H1 (cell line): ENCODE data around the gene TUBGCP3.

Experiments used
- BACH1 ChIP-seq: IDR thresholded peaks from 2 replicates; pipeline ENCODE4 v1.6.1; 2012; ENCODE audit warnings: low read length, improper control_type of control experiment
- RAD21 ChIP-seq, 2 experiments: IDR thresholded peaks in 1 of 2; conservative IDR thresholded peaks in 1 of 2; 2 replicates each; pipeline ENCODE4 v1.6.1; 2011; ENCODE audit warnings: low read depth in 2 of 2, low read length in 2 of 2, improper control_type of control experiment in 1 of 2, inconsistent platforms in 1 of 2, mild to moderate bottlenecking in 1 of 2, moderate library complexity in 1 of 2
- SUZ12 ChIP-seq: fragments of 200-600 bp; sonication (generic); IDR thresholded peaks from 2 replicates; pipeline ENCODE4 v1.6.1; 2012; ENCODE audit warnings: mild to moderate bottlenecking, inconsistent platforms, low read length, moderate library complexity, mixed read lengths
- TF ChIP-seq, protein P1 (sequence below), 3 experiments: IDR thresholded peaks; 1 replicate in 2 of 3; 2 replicates in 1 of 3; pipeline versions ENCODE4 v1.5.1 to v1.6.1; 2011; ENCODE audit warnings: low read length in 3 of 3, mild to moderate bottlenecking in 3 of 3, inconsistent platforms in 2 of 3, low read depth in 1 of 3, moderate library complexity in 1 of 3; ENCODE audit not compliant: insufficient read depth in 1 of 3; ENCODE audit errors: control extremely low read depth in 1 of 3

DNA sequence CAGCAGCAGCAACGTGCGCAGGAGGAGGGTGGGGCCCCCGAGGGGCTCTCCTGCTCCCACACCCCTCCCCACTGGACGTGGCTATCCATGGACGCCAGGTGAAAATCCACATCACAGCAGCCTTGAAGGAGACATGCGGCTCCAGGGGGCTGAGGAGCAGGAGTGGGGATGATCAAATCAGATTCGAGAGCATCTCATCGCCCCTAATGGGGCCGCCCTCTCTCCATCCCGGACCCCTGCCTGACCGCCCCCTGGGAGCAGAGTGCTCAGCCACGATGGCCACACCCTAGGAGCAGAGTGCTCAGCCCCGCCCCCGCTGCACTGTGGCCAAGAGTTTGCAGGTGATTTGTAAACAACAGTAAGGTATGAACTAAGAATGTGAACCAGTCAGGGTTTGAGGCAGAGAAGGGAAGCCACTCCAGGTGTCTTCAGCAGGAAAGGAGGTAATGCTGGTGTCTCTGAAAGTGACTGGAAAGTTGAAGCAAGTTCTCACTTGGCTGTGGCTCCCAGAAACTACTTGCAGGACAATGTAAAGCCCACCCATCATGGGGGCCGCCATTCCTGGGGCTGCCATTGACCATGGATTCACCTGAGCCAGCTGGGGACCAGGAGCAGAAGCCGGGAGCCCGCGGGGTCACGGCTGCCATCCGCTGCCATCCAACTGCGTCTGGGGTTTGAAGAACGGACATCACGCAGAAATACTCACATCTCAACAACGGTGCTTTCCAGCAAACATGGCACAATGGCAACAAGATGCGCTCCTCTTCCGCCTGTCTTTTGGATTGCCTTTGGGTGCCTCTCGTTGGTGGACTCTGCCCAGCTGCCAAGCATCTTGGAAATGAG, 140.0 kb downstream of the TUBGCP3 start:
- no peak for TF ChIP-seq BACH1
- no peak for TF ChIP-seq RAD21 (IDR thresholded peaks at IDR 0.05 in 1 of 2, conservative IDR thresholded peaks at IDR 0.05 in 1 of 2; ENCODE audit: low read depth in 2 of 2, low read length in 2 of 2)
- no peak for TF ChIP-seq SUZ12
- TF ChIP-seq, protein P1, sequence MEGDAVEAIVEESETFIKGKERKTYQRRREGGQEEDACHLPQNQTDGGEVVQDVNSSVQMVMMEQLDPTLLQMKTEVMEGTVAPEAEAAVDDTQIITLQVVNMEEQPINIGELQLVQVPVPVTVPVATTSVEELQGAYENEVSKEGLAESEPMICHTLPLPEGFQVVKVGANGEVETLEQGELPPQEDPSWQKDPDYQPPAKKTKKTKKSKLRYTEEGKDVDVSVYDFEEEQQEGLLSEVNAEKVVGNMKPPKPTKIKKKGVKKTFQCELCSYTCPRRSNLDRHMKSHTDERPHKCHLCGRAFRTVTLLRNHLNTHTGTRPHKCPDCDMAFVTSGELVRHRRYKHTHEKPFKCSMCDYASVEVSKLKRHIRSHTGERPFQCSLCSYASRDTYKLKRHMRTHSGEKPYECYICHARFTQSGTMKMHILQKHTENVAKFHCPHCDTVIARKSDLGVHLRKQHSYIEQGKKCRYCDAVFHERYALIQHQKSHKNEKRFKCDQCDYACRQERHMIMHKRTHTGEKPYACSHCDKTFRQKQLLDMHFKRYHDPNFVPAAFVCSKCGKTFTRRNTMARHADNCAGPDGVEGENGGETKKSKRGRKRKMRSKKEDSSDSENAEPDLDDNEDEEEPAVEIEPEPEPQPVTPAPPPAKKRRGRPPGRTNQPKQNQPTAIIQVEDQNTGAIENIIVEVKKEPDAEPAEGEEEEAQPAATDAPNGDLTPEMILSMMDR (IDR thresholded peaks at IDR 0.05; ENCODE audit: control extremely low read depth in 1 of 3, insufficient read depth in 1 of 3, low read depth in 1 of 3, low read length in 3 of 3) = no peak
